Right lobe of liver (tissue), 4 donors: ENCODE results near the gene CCDC88A.
"Not testable (repeated sequence)": the region's sequence is repeated elsewhere in the genome, so short reads cannot be mapped to it uniquely, and the experiment has no call there.

ENCODE experiments used
- POLR2A ChIP-seq: fragments of 450-650 bp; IDR thresholded peaks from one replicate; pipeline ENCODE4 v1.6.1; 2017; ENCODE audit warnings: antibody characterized with exemption, mild to moderate bottlenecking
- TF ChIP-seq, protein P1 (sequence below), 4 donors: fragments of 200-600 bp in 3 of 4; fragments of 450-650 bp in 1 of 4; IDR thresholded peaks; one replicate each; pipeline versions ENCODE4 v1.5.1 to v1.8.0; 2016 to 2022; ENCODE audit warnings: antibody characterized with exemption in 4 of 4, mild to moderate bottlenecking in 2 of 4
- donor health status: DM: no; HTN: no; CAD: no.
- donor health status: DM: no; HTN: no; CAD: no.
- donor health status: DM: no; HTN: yes; CAD: no.

DNA sequence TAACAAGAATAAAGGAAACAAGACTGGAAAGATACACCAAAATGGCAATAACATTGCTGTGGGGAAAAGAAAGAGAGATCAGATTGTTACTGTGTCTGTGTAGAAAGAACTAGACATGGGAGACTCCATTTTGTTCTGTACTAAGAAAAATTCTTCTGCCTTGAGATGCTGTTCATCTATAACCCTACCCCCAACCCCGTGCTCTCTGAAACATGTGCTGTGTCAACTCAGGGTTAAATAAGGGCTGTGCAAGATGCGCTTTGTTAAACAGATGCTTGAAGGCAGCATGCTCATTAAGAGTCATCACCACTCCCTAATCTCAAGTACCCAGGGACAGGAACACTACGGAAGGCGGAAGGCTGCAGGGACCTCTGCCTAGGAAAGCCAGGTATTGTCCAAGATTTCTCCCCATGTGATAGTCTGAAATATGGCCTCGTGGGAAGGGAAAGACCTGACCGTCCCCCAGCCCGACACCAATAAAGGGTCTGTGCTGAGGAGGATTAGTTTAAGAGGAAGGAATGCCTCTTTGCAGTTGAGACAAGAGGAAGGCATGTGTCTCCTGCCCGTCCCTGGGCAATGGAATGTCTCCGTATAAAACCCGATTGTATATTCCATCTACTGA is 140.3 kb downstream of the CCDC88A start:
- not testable (repeated sequence) for TF ChIP-seq POLR2A
- TF ChIP-seq, protein P1, sequence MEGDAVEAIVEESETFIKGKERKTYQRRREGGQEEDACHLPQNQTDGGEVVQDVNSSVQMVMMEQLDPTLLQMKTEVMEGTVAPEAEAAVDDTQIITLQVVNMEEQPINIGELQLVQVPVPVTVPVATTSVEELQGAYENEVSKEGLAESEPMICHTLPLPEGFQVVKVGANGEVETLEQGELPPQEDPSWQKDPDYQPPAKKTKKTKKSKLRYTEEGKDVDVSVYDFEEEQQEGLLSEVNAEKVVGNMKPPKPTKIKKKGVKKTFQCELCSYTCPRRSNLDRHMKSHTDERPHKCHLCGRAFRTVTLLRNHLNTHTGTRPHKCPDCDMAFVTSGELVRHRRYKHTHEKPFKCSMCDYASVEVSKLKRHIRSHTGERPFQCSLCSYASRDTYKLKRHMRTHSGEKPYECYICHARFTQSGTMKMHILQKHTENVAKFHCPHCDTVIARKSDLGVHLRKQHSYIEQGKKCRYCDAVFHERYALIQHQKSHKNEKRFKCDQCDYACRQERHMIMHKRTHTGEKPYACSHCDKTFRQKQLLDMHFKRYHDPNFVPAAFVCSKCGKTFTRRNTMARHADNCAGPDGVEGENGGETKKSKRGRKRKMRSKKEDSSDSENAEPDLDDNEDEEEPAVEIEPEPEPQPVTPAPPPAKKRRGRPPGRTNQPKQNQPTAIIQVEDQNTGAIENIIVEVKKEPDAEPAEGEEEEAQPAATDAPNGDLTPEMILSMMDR (IDR thresholded peaks at IDR 0.05): not testable (repeated sequence)
